Activated naive CD8-positive, alpha-beta T cell treated with anti-CD3 and anti-CD28 coated beads for 36 hours (primary cell): ENCODE results near the gene TUBB2B. TPM values are rescaled to one million over a fixed set of nuclear protein-coding genes. Genes with fewer than 3 reads are reported as not detected.

Source experiments
- DNase-seq: peaks from one replicate; pipeline ENCODE4 v3.0.0; 2021
- H3K27ac Mint-ChIP-seq: one replicate; pipeline ENCODE4 v1.8.0; 2022; ENCODE audit warnings: mild to moderate bottlenecking, moderate library complexity, mixed read lengths
- H3K27me3 Mint-ChIP-seq: one replicate; pipeline ENCODE4 v1.8.0; 2022; ENCODE audit warnings: mild to moderate bottlenecking, mixed read lengths
- H3K36me3 Mint-ChIP-seq: one replicate; pipeline ENCODE4 v1.8.0; 2021; ENCODE audit warnings: mild to moderate bottlenecking, mixed read lengths
- H3K4me1 Mint-ChIP-seq: one replicate; pipeline ENCODE4 v1.8.0; 2021; ENCODE audit warnings: mixed read lengths
- H3K4me3 Mint-ChIP-seq: one replicate; pipeline ENCODE4 v1.8.0; 2022; ENCODE audit warnings: mild to moderate bottlenecking, moderate library complexity, mixed read lengths
- H3K9me3 Mint-ChIP-seq: one replicate; pipeline ENCODE4 v1.8.0; 2022; ENCODE audit warnings: mixed read lengths
- total RNA-seq, 2 experiments: library from RNA; stranded (reverse); gene quantifications; one replicate each; pipeline ENCODE4 v1.2.3, GENCODE V29; 2021

The TUBB2B gene
- total RNA-seq, 2 experiments from 2014 or later, result 0.25 to 0.28 TPM

GRCh38 chr6:3261921-3262320 is 34.5 kb upstream of the TUBB2B start:
- Mint-ChIP-seq H3K27ac (no peak overlapping the region), H3K9me3 (no peaks in the 10 kb centered on the region), H3K4me1 (peaks cover 42% of the 10 kb centered on the region), H3K4me3 (peak overlapping the region; percentile 95), H3K36me3 (peaks cover 30% of the 10 kb centered on the region), H3K27me3 (no peaks in the 10 kb centered on the region)
- no peak for DNase-seq

- H3K4me1 Mint-ChIP-seq, result peaks cover 42% of the 10 kb centered on the region
- no peaks in the 10 kb centered on the region for H3K27me3 Mint-ChIP-seq
- no peak for DNase-seq
- H3K27ac Mint-ChIP-seq, result peak overlapping the region; percentile 52
- peaks cover 30% of the 10 kb centered on the region for H3K36me3 Mint-ChIP-seq
- H3K9me3 Mint-ChIP-seq, result no peaks in the 10 kb centered on the region
- H3K4me3 Mint-ChIP-seq, result peak overlapping the region; percentile 95
These were observed 34.0 kb upstream of the TUBB2B start for GRCh38 chr6:3261518-3261820.

GRCh38 chr6:3260772-3261517 is 33.5 kb upstream of the TUBB2B start:
- Mint-ChIP-seq H3K27me3 (no peaks in the 10 kb centered on the region), H3K4me1 (peaks cover 42% of the 10 kb centered on the region), H3K27ac (peak overlapping the region; percentile 52), H3K4me3 (peak overlapping the region; percentile 95), H3K36me3 (peaks cover 30% of the 10 kb centered on the region), H3K9me3 (no peaks in the 10 kb centered on the region)
- DNase-seq, result no peak

GRCh38 chr6:3260296-3260695 is 32.8 kb upstream of the TUBB2B start:
- peaks cover 41% of the 10 kb centered on the region for H3K4me1 Mint-ChIP-seq
- peaks cover 30% of the 10 kb centered on the region for H3K36me3 Mint-ChIP-seq
- no peak for DNase-seq
- no peak overlapping the region for H3K27ac Mint-ChIP-seq
- H3K4me3 Mint-ChIP-seq, result peak overlapping the region; percentile 95
- H3K9me3 Mint-ChIP-seq, result no peaks in the 10 kb centered on the region
- H3K27me3 Mint-ChIP-seq, result no peaks in the 10 kb centered on the region

- no peaks in the 10 kb centered on the region for H3K9me3 Mint-ChIP-seq
- H3K27me3 Mint-ChIP-seq, result no peaks in the 10 kb centered on the region
- peak overlapping the region; percentile 95 for H3K4me3 Mint-ChIP-seq
- peak; percentile 39 for DNase-seq
- peaks cover 34% of the 10 kb centered on the region for H3K4me1 Mint-ChIP-seq
- peak overlapping the region; percentile 96 for H3K27ac Mint-ChIP-seq
- peaks cover 25% of the 10 kb centered on the region for H3K36me3 Mint-ChIP-seq
These were observed 32.1 kb upstream of the TUBB2B start for GRCh38 chr6:3259491-3259958.

GRCh38 chr6:3258720-3259490 is 31.5 kb upstream of the TUBB2B start, which contains the start of gene PSMG4:
TSS of gene PSMG4 (plus strand) at chr6:3258947. CDS start at chr6:3259023, 76 bp downstream.
- Mint-ChIP-seq H3K9me3 (peaks cover 4% of the 10 kb centered on the region), H3K36me3 (peaks cover 25% of the 10 kb centered on the region), H3K4me3 (peak within 1 kb of the TSS; percentile 95), H3K27me3 (no peaks in the 10 kb centered on the region), H3K27ac (peak within 1 kb of the TSS; percentile 96), H3K4me1 (peaks cover 33% of the 10 kb centered on the region)
- DNase-seq, result peak; percentile 94

- H3K9me3 Mint-ChIP-seq, result peaks cover 4% of the 10 kb centered on the region
- no peak for DNase-seq
- peaks cover 26% of the 10 kb centered on the region for H3K4me1 Mint-ChIP-seq
- H3K27me3 Mint-ChIP-seq, result no peaks in the 10 kb centered on the region
- H3K4me3 Mint-ChIP-seq, result peak overlapping the region; percentile 68
- no peak overlapping the region for H3K27ac Mint-ChIP-seq
- peaks cover 21% of the 10 kb centered on the region for H3K36me3 Mint-ChIP-seq
These were observed 30.7 kb upstream of the TUBB2B start for GRCh38 chr6:3258201-3258600.

GRCh38 chr6:3253597-3253961 is 26.1 kb upstream of the TUBB2B start:
- no peak for DNase-seq
- Mint-ChIP-seq H3K36me3 (no peaks in the 10 kb centered on the region), H3K9me3 (peaks cover 4% of the 10 kb centered on the region), H3K27ac (no peak overlapping the region), H3K4me1 (peaks cover 4% of the 10 kb centered on the region), H3K27me3 (peaks cover 23% of the 10 kb centered on the region), H3K4me3 (no peak overlapping the region)

GRCh38 chr6:3252861-3253596 is 25.6 kb upstream of the TUBB2B start:
- Mint-ChIP-seq H3K27ac (no peak overlapping the region), H3K4me3 (no peak overlapping the region), H3K36me3 (no peaks in the 10 kb centered on the region), H3K9me3 (peaks cover 4% of the 10 kb centered on the region), H3K4me1 (peaks cover 5% of the 10 kb centered on the region), H3K27me3 (peaks cover 29% of the 10 kb centered on the region)
- DNase-seq, result no peak

GRCh38 chr6:3252369-3252768 is 24.9 kb upstream of the TUBB2B start:
- no peaks in the 10 kb centered on the region for H3K36me3 Mint-ChIP-seq
- DNase-seq, result no peak
- H3K9me3 Mint-ChIP-seq, result peaks cover 4% of the 10 kb centered on the region
- peaks cover 7% of the 10 kb centered on the region for H3K4me1 Mint-ChIP-seq
- H3K27ac Mint-ChIP-seq, result no peak overlapping the region
- H3K4me3 Mint-ChIP-seq, result no peak overlapping the region
- H3K27me3 Mint-ChIP-seq, result peaks cover 35% of the 10 kb centered on the region

GRCh38 chr6:3251462-3252314 is 24.2 kb upstream of the TUBB2B start:
- peak; percentile 78 for DNase-seq
- Mint-ChIP-seq H3K36me3 (no peaks in the 10 kb centered on the region), H3K27me3 (peaks cover 38% of the 10 kb centered on the region), H3K4me3 (no peak overlapping the region), H3K4me1 (peaks cover 7% of the 10 kb centered on the region), H3K9me3 (peaks cover 4% of the 10 kb centered on the region), H3K27ac (no peak overlapping the region)

GRCh38 chr6:3250231-3250675 is 22.8 kb upstream of the TUBB2B start:
- peaks cover 38% of the 10 kb centered on the region for H3K27me3 Mint-ChIP-seq
- H3K36me3 Mint-ChIP-seq, result no peaks in the 10 kb centered on the region
- H3K27ac Mint-ChIP-seq, result no peak overlapping the region
- H3K4me3 Mint-ChIP-seq, result no peak overlapping the region
- peaks cover 7% of the 10 kb centered on the region for H3K4me1 Mint-ChIP-seq
- H3K9me3 Mint-ChIP-seq, result peaks cover 4% of the 10 kb centered on the region
- DNase-seq, result no peak

- Mint-ChIP-seq H3K4me3 (no peak overlapping the region), H3K9me3 (peaks cover 4% of the 10 kb centered on the region)
- DNase-seq, result no peak
These were observed 22.4 kb upstream of the TUBB2B start for GRCh38 chr6:3249821-3250220.

More at GRCh38 chr6:3249821-3250220, 22.4 kb upstream of the TUBB2B start:
- Mint-ChIP-seq H3K36me3 (no peaks in the 10 kb centered on the region), H3K27me3 (peaks cover 38% of the 10 kb centered on the region), H3K27ac (no peak overlapping the region), H3K4me1 (peaks cover 7% of the 10 kb centered on the region)
